Activated CD4-positive, alpha-beta memory T cell treated with anti-CD3 and anti-CD28 coated beads for 36 hours (primary cell): ENCODE data around the gene ORM2. TPM values are rescaled to one million over a fixed set of nuclear protein-coding genes. Genes with fewer than 3 reads are reported as not detected.
A peak's percentile ranks its signal among the peaks of the same experiment; 100 is the strongest.
"Not testable (repeated sequence)": the region's sequence is repeated elsewhere in the genome, so short reads cannot be mapped to it uniquely, and the experiment has no call there.

Source experiments
- CTCF ChIA-PET: fragments of 350-600 bp; sonication (Branson Sonifier 250); formaldehyde crosslinking; loops from one replicate; lab custom pipeline; 2021; ENCODE audit warnings: antibody characterized with exemption, inconsistent platforms; lab: Charles Lee
- POLR2A ChIA-PET: fragments of 350-600 bp; sonication (Branson Sonifier 250); formaldehyde crosslinking; loops from one replicate; lab custom pipeline; 2021; ENCODE audit warnings: antibody characterized with exemption; lab: Charles Lee
- DNase-seq: peaks from one replicate; pipeline ENCODE4 v3.0.0-alpha.2; 2020
- H3K27ac Mint-ChIP-seq: one replicate; pipeline ENCODE4 v1.8.0; 2021; ENCODE audit warnings: mixed read lengths
- H3K27me3 Mint-ChIP-seq: one replicate; pipeline ENCODE4 v1.8.0; 2021; ENCODE audit warnings: mixed read lengths
- H3K36me3 Mint-ChIP-seq: one replicate; pipeline ENCODE4 v1.8.0; 2021; ENCODE audit warnings: mixed read lengths
- H3K4me1 Mint-ChIP-seq: one replicate; pipeline ENCODE4 v1.8.0; 2021; ENCODE audit warnings: low read depth, mixed read lengths
- H3K4me3 Mint-ChIP-seq: one replicate; pipeline ENCODE4 v1.8.0; 2021; ENCODE audit warnings: mild to moderate bottlenecking, mixed read lengths
- H3K9me3 Mint-ChIP-seq: one replicate; pipeline ENCODE4 v1.8.0; 2021; ENCODE audit warnings: mixed read lengths
- intact Hi-C: fragments of 100-400 bp; cut with micrococcal nuclease; formaldehyde crosslinking; loops from one replicate; pipeline ENCODE4 v1.15.1; 2023
- total RNA-seq, 2 experiments: library from RNA; stranded (reverse); gene quantifications; one replicate each; pipeline ENCODE4 v1.2.3, GENCODE V29; 2021

Gene ORM2
- total RNA-seq, 2 experiments from 2014 or later, result not detected

- Mint-ChIP-seq H3K36me3 (no peaks in the 10 kb centered on the region), H3K27me3 (peaks cover 5% of the 10 kb centered on the region), H3K4me1 (peaks cover 13% of the 10 kb centered on the region), H3K4me3 (no peak overlapping the region), H3K27ac (no peak overlapping the region), H3K9me3 (no peaks in the 10 kb centered on the region)
- intact Hi-C loops, result no loop called here
- peak; percentile 7 for DNase-seq
- ChIA-PET CTCF (no interaction called here), POLR2A (no interaction called here)
Measured at GRCh38 chr9:114318416-114318815, 11.3 kb upstream of the ORM2 start.

DNA sequence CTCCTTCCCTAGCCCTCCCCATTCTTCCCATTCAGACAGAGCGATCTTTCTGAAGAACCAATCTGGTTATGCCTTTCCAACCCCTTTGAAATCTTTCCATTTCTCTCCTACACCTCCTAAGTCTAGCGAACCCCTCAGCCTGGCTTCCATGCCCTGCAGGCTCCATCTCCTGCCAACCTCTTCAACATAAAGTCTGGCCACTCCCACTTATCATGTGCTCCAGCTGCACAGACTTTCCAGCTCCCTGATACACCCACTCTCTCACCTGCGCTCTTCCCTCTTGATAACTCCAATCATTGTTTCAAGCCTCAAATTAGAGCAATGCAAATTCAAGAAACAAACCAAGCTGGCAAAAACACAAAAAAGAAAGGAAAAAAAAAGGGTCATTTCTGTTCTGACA is 10.5 kb upstream of the ORM2 start:
- CTCF ChIA-PET, result interaction anchor here (0.8 to 1.0 kb wide), 2 partner anchors 14 to 28 kb away, joined by 4 read pairs; no protein-coding TSS in a partner anchor
- H3K4me3 Mint-ChIP-seq, result no peak overlapping the region
- POLR2A ChIA-PET, result no interaction called here

DNA sequence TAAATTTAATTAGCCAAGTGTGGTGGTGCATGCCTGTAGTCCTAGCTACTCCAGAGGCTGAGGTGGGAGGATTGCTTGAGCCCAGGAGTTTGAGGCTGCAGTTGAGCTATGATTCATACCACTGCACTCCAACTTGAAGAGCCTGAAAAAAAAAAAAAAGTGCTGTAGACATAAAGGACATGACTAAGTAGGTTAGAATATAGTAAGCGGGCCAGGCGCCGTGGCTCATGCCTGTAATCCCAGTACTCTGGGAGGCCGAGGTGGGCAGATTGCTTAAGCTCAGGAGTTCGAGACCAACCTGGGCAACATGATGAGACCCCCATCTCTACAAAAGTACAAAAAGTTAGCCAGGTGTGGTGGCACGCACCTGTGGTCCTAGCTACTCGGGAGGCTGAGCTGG is 9.0 kb upstream of the ORM2 start:
- peaks cover 13% of the 10 kb centered on the region for H3K4me1 Mint-ChIP-seq
- CTCF ChIA-PET, H3K36me3 Mint-ChIP-seq, H3K4me3 Mint-ChIP-seq, H3K27me3 Mint-ChIP-seq, H3K27ac Mint-ChIP-seq, H3K9me3 Mint-ChIP-seq: not testable (repeated sequence)
- peak; percentile 74 for DNase-seq
- intact Hi-C loops, result loop anchor here (5.0 kb wide), 2 partner anchors 167 to 267 kb away; partner anchors contain the start of gene ATP6V1G1
- POLR2A ChIA-PET, result interaction anchor here (0.9 to 1.5 kb wide), 2 partner anchors 64 to 75 kb away, joined by 4 read pairs; no protein-coding TSS in a partner anchor

More for the DNA sequence above, 10.5 kb upstream of the ORM2 start:
- H3K36me3 Mint-ChIP-seq, result no peaks in the 10 kb centered on the region
- peaks cover 13% of the 10 kb centered on the region for H3K4me1 Mint-ChIP-seq
- H3K27me3 Mint-ChIP-seq, result peaks cover 5% of the 10 kb centered on the region
- DNase-seq, result peak; percentile 4
- no peak overlapping the region for H3K27ac Mint-ChIP-seq
- intact Hi-C loops, result no loop called here
- no peaks in the 10 kb centered on the region for H3K9me3 Mint-ChIP-seq

GRCh38 chr9:114321759-114322158 is 7.9 kb upstream of the ORM2 start:
- H3K9me3 Mint-ChIP-seq, result no peaks in the 10 kb centered on the region
- peak; percentile 83 for DNase-seq
- intact Hi-C loops, result loop anchor here (5.0 kb wide), 2 partner anchors 166 to 266 kb away; partner anchors contain the start of gene ATP6V1G1
- CTCF ChIA-PET, result no interaction called here
- peaks cover 13% of the 10 kb centered on the region for H3K4me1 Mint-ChIP-seq
- peak overlapping the region; percentile 62 for H3K27ac Mint-ChIP-seq
- H3K36me3 Mint-ChIP-seq, result no peaks in the 10 kb centered on the region
- POLR2A ChIA-PET, result interaction anchor here (0.9 to 1.5 kb wide), 2 partner anchors 63 to 74 kb away, joined by 4 read pairs; no protein-coding TSS in a partner anchor
- H3K4me3 Mint-ChIP-seq, result peak overlapping the region; percentile 16
- H3K27me3 Mint-ChIP-seq, result peaks cover 5% of the 10 kb centered on the region

GRCh38 chr9:114322160-114322818 is 7.4 kb upstream of the ORM2 start:
- H3K27ac Mint-ChIP-seq, H3K4me3 Mint-ChIP-seq, H3K9me3 Mint-ChIP-seq, H3K27me3 Mint-ChIP-seq, CTCF ChIA-PET, H3K36me3 Mint-ChIP-seq: not testable (repeated sequence)
- peaks cover 13% of the 10 kb centered on the region for H3K4me1 Mint-ChIP-seq
- intact Hi-C loops, result loop anchor here (5.0 kb wide), 2 partner anchors 165 to 265 kb away; partner anchors contain the start of gene ATP6V1G1
- POLR2A ChIA-PET, result interaction anchor here (1.5 kb wide), 1 partner anchor 63 kb away, joined by 4 read pairs; no protein-coding TSS in a partner anchor
- DNase-seq, result peak; percentile 40

GRCh38 chr9:114322831-114323531 is 6.7 kb upstream of the ORM2 start, which contains the start of gene ORM1:
ORM1 (plus strand) TSS chr9:114323098; CDS start chr9:114323134, 36 bp downstream.
- CTCF ChIA-PET, POLR2A ChIA-PET, H3K27ac Mint-ChIP-seq, H3K9me3 Mint-ChIP-seq, DNase-seq, H3K36me3 Mint-ChIP-seq, H3K27me3 Mint-ChIP-seq: not testable (repeated sequence)
- Mint-ChIP-seq H3K4me3 (peak within 1 kb of the TSS; percentile 16), H3K4me1 (peaks cover 13% of the 10 kb centered on the region)
- intact Hi-C loops, result loop anchor here (5.0 kb wide), 2 partner anchors 164 to 264 kb away; partner anchors contain the start of gene ATP6V1G1

GRCh38 chr9:114323849-114324248 is 5.8 kb upstream of the ORM2 start:
- CTCF ChIA-PET, H3K9me3 Mint-ChIP-seq, H3K36me3 Mint-ChIP-seq: not testable (repeated sequence)

GRCh38 chr9:114324492-114324891 is 5.2 kb upstream of the ORM2 start:
- ChIA-PET CTCF (no interaction called here), POLR2A (no interaction called here)
- intact Hi-C loops, result loop anchor here (5.0 kb wide), 2 partner anchors 163 to 263 kb away; partner anchors contain the start of gene ATP6V1G1
- Mint-ChIP-seq H3K9me3 (no peaks in the 10 kb centered on the region), H3K27ac (no peak overlapping the region), H3K36me3 (no peaks in the 10 kb centered on the region), H3K27me3 (no peaks in the 10 kb centered on the region), H3K4me3 (no peak overlapping the region), H3K4me1 (peaks cover 13% of the 10 kb centered on the region)
- DNase-seq, result no peak

More at GRCh38 chr9:114323849-114324248, 5.8 kb upstream of the ORM2 start:
- H3K4me1 Mint-ChIP-seq, result peaks cover 13% of the 10 kb centered on the region
- H3K27me3 Mint-ChIP-seq, DNase-seq, H3K4me3 Mint-ChIP-seq, H3K27ac Mint-ChIP-seq, POLR2A ChIA-PET: not testable (repeated sequence)
- intact Hi-C loops, result loop anchor here (5.0 kb wide), 2 partner anchors 163 to 263 kb away; partner anchors contain the start of gene ATP6V1G1

- DNase-seq, CTCF ChIA-PET, H3K9me3 Mint-ChIP-seq, H3K36me3 Mint-ChIP-seq, POLR2A ChIA-PET, H3K27me3 Mint-ChIP-seq, H3K4me3 Mint-ChIP-seq, H3K27ac Mint-ChIP-seq: not testable (repeated sequence)
- intact Hi-C loops, result loop anchor here (5.0 kb wide), 2 partner anchors 162 to 262 kb away; partner anchors contain the start of gene ATP6V1G1
- H3K4me1 Mint-ChIP-seq, result peaks cover 13% of the 10 kb centered on the region
Measured at GRCh38 chr9:114324965-114325364, 4.7 kb upstream of the ORM2 start.

DNA sequence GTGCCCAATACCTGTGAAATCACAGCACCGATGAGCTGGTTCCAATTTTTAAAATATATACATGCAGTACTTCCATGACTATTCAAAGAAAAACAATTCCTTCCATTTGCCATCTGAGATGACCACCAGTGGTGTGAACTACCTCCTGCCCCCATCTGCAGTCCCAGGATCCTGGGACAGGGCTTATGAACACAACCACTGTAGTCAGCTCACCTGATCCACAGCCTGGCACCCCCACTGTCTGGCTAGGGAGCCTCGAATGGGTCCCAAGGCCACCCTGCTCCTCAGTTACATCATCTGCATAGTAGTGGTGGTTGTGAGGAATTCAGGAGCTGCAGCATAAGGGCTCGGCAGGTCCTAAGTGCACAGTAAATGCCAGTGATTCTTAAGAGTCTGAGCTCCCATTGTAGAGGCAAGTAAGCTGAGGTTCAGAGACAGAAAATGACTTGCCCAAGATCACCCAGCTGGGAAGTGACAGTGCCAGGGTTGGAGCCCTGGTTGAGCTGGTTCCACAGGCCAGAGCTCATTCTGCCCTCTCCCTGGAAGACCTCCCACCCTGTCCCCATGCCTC is 3.9 kb upstream of the ORM2 start:
- H3K4me3 Mint-ChIP-seq, POLR2A ChIA-PET, DNase-seq, H3K36me3 Mint-ChIP-seq, H3K27ac Mint-ChIP-seq, intact Hi-C loops, H3K27me3 Mint-ChIP-seq, H3K9me3 Mint-ChIP-seq, CTCF ChIA-PET: not testable (repeated sequence)
- peaks cover 13% of the 10 kb centered on the region for H3K4me1 Mint-ChIP-seq

- ChIA-PET CTCF (no interaction called here), POLR2A (no interaction called here)
- Mint-ChIP-seq H3K27ac (no peak overlapping the region), H3K27me3 (no peaks in the 10 kb centered on the region), H3K4me3 (no peak overlapping the region), H3K4me1 (peaks cover 13% of the 10 kb centered on the region), H3K9me3 (no peaks in the 10 kb centered on the region), H3K36me3 (no peaks in the 10 kb centered on the region)
- DNase-seq, result no peak
- intact Hi-C loops, result no loop called here
Measured at GRCh38 chr9:114327749-114328148, 1.9 kb upstream of the ORM2 start.

- H3K27me3 Mint-ChIP-seq, H3K9me3 Mint-ChIP-seq, CTCF ChIA-PET, POLR2A ChIA-PET, DNase-seq, H3K27ac Mint-ChIP-seq, H3K36me3 Mint-ChIP-seq, intact Hi-C loops, H3K4me3 Mint-ChIP-seq: not testable (repeated sequence)
- peaks cover 13% of the 10 kb centered on the region for H3K4me1 Mint-ChIP-seq
Measured at GRCh38 chr9:114328357-114328820, 1.3 kb upstream of the ORM2 start.
